AG08395 (cell line): ENCODE results near the gene FAT1.
"Not testable (repeated sequence)": the region's sequence is repeated elsewhere in the genome, so short reads cannot be mapped to it uniquely, and the experiment has no call there.

Experiments used
- DNase-seq: peaks from one replicate; pipeline ENCODE4 v3.0.0; 2012; ENCODE audit warnings: mixed read lengths, low spot score

The FAT1 gene

GRCh38 chr4:186699881-186700397 lies 23.7 kb downstream of the FAT1 start:
- no peak for DNase-seq

- no peak for DNase-seq
Observed at GRCh38 chr4:186699298-186699697, 24.4 kb downstream of the FAT1 start.

- DNase-seq: no peak
Observed at GRCh38 chr4:186698525-186698924, 25.1 kb downstream of the FAT1 start.

DNA sequence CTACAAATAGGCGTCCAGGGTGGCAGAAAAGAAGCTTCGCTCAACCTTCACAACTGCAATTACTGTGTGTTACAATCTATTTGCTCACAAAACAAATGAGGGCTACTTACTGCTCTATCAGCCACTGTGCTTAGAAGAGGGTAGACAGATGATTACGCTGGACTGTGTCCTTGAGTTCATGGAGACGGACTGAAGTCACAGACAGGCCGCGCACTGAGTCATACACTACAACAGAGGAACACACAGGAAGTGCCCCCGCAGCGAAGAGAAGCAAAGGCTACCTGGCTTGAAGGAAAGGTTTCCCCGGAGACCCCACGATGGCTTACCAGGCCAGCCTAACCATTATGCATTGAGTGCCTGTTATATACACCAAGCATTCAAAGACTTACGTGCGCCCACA lies 25.6 kb downstream of the FAT1 start:
- DNase-seq: no peak

DNA sequence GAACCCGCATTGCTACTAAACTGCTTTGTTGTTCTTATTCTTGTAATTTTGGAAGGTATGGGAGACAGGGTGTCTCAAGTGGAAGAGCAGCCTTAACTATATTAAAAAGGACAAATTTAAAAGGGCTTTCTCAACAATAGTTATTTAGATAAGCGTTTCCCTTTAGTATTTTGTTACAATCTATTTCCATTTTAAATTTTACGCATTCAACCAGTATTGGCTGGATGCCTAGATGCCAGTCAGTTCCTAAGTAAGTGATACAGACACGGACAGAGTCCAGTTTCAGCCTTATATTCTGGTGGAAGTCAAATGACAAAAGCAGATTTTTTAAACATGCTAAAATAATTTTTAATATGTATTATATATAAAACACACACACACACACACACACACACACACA lies 28.3 kb downstream of the FAT1 start:
- DNase-seq: no peak

GRCh38 chr4:186693894-186694293 lies 29.8 kb downstream of the FAT1 start:
- no peak for DNase-seq

- peak; percentile 54 for DNase-seq
Observed at GRCh38 chr4:186693159-186693815, 30.4 kb downstream of the FAT1 start.

DNA sequence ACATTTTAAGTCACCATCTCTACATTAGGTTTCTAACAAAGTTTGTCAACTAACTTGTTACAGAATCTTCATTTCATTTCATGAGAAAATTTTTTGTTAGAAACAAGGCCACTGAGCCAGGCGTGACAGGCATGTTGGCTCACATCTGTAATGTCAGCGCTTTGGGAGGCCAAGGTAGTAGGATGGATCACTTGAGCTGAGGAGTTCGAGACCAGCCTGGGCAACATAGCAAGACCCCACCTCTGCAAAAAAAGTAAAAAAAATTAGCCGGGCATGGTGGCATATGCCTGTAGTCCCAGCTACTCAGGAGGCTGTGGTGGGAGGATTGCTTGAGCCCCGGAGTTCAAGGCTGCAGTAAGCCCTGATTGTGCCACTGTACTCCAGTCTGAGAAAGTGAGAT lies 32.3 kb downstream of the FAT1 start:
- no peak for DNase-seq

GRCh38 chr4:186689476-186689875 lies 34.2 kb downstream of the FAT1 start:
- no peak for DNase-seq

GRCh38 chr4:186688150-186688943 lies 35.3 kb downstream of the FAT1 start:
- DNase-seq: no peak

GRCh38 chr4:186687265-186687664 lies 36.4 kb downstream of the FAT1 start:
- no peak for DNase-seq

DNA sequence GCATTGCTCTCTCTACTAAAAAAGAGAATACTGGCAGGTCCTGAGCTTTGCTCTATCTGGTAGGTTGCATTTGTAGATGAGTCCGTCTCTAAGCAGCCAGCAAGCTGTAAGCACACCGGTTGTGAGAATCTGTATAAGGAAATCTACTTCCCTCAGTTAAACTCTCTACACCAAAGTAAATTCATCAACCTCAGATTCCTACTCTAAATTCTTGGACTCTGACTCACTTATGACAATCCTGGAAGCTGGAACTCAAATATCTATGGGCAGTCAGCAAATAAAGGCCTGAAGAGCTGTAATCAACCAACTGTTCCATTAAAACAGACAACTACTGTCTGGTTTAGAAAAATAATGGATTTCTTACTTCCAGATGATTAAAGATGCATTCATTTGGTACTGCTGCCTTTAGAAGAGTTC lies 37.9 kb downstream of the FAT1 start:
- DNase-seq: peak; percentile 78

DNA sequence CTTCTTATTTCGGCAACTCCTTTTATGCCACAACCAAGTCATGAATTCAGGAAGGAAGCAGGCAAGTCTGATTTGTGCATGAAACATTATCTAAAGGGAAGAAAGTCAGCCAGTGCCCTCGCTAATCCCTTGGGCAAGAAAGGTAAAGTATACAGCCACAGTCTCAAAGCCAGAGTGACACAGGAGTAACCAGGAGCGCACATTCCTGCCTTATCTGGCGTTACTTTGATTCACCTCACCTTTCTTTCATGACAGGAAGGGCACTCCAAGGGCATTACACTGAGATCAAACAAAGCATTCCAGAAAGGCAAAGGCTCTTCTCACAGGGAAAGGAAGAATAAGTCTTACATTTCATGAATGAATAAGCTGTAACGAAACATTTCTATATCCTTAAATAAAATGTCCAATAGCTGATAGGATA lies 38.8 kb downstream of the FAT1 start:
- DNase-seq: no peak

GRCh38 chr4:186684220-186684619 lies 39.4 kb downstream of the FAT1 start:
- no peak for DNase-seq

GRCh38 chr4:186680641-186681040 lies 43.0 kb downstream of the FAT1 start:
- DNase-seq: no peak

DNA sequence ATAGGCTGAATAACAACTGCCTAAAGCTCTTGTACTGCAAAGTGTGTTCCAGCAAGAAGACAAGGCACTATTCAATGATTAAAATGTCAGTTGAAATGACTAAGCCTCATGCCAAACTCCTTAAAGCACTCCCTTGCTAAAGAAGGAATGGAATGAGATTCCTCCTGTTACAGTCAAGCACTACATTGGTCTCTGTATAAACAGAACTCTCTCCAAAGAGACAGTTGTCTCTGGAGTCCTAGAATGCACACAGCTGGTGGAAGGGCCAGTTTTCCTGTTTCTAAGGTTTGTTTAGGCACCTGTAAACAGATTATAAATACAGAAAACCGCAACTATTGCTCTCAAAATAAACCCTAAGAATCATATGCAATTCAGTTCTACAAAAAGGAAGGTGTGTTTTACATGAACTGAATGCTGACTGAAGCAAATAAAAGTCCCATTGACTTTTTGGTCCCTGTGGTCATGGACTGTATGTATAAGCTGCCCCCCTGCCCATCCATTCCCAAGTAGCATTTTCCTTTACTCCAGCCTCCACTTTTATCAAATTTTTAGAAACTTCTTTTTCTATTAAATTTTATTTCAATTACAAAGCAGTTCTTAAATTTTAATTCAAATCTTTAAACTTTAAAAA lies 47.0 kb downstream of the FAT1 start:
- peak; percentile 75 for DNase-seq

DNA sequence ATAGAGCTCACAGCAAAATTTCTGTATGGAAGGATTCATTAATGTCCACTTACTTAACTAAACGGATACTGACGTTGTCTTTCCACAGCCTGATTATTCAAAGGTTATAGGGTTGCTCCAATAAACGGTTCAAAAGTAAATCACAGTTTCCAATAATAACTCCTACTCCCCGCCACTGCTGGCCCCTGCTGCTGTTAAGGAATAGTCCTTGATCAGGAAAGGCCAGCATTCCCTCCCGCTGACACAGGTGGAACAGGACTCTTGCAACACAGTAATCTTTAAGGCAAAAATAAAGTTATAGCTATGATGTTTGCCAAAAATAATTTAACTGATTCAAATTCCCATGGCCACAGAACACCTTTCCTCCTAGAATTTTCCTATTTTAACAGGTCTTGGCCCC lies 53.9 kb downstream of the FAT1 start:
- DNase-seq: no peak

- peak; percentile 60 for DNase-seq
Observed at GRCh38 chr4:186669159-186669731, 54.4 kb downstream of the FAT1 start.

- DNase-seq: no peak
Observed at GRCh38 chr4:186666750-186667149, 56.9 kb downstream of the FAT1 start.

DNA sequence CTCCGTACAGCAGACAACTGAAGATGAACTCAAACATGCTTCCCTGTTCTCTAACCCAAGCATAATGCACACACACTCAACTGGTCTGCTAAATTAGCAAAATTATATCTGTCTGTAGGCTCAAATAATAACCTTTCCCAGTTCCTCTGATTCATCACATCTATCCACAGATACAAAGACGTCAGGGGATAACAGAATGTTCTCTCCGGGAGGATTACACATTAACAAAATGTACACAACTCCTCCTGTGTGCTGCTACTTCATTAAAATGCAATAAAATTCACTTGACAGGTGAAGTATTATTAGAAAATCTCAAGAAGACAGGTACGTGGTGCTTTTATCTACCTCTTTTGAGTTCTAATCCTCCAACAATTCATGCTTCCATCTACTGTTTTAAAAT lies 57.4 kb downstream of the FAT1 start:
- no peak for DNase-seq

DNA sequence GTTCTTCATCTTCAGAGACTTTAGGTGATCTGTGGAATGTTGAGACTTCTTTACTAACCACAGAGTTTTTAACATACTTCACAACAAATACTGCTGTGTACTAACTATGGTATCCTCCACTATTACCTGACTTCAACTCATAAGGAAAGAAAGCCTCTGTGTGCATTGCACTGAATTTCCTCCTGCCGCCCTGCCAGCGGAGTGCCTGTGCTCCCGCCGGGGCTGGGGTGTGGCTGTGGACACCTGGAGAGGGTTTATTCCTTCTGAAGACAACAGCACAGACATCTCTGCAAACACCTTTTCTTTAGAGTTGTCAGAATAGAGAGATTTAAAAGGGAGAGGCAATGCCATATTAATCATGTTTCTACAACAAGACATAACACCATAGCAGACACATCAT lies 63.3 kb downstream of the FAT1 start:
- no peak for DNase-seq

GRCh38 chr4:186659935-186660334 lies 63.7 kb downstream of the FAT1 start:
- no peak for DNase-seq

DNA sequence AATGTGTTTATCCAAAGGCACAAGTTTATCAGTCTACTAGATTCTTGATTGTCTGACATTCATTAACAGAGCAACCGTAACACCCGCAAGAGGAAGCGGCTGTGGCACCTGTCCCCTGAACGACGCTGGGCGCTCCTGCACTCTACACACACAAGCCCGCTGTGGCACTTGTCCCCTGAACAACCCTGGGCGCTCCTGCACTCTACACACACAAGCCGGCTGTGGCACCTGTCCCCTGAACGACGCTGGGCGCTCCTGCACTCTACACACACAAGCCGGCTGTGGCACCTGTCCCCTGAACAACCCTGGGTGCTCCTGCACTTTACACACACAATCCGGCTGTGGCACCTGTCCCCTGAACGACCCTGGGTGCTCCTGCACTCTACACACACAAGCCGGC lies 64.2 kb downstream of the FAT1 start:
- DNase-seq: not testable (repeated sequence)
